Left ventricle myocardium inferior (tissue), 1 donor: ENCODE data around the gene IGF1. TPM values are rescaled to one million over a fixed set of nuclear protein-coding genes. Genes with fewer than 3 reads are reported as not detected.

Experiments
- DNase-seq: peaks from one replicate; pipeline ENCODE4 v3.0.0-alpha.2; 2020
- H3K27ac ChIP-seq: fragments of 200-600 bp; replicated peaks from 2 replicates; pipeline ENCODE4 v1.8.0; 2021
- H3K27me3 ChIP-seq: fragments of 200-600 bp; 2 replicates; pipeline ENCODE4 v1.8.0; 2021; ENCODE audit warnings: low read depth
- H3K36me3 ChIP-seq: fragments of 200-600 bp; 2 replicates; pipeline ENCODE4 v1.8.0; 2021
- H3K4me1 ChIP-seq: fragments of 200-600 bp; 2 replicates; pipeline ENCODE4 v1.8.0; 2021
- H3K4me3 ChIP-seq: fragments of 200-600 bp; 2 replicates; pipeline ENCODE4 v1.8.0; 2021; ENCODE audit warnings: mild to moderate bottlenecking, moderate library complexity
- H3K9me3 ChIP-seq: fragments of 200-600 bp; replicated peaks from 2 replicates; pipeline ENCODE4 v1.8.0; 2021
- intact Hi-C: fragments of 100-400 bp; cut with micrococcal nuclease; formaldehyde crosslinking; loops from one replicate; pipeline ENCODE4 v1.11.0; 2022
- total RNA-seq: library from RNA; stranded (reverse); fragmentation: NEBNext Ultra II Directional; extraction: Animal tissue kit (Norgen Biotek cat#: 25700); gene quantifications from one replicate; pipeline ENCODE4 v1.2.1, GENCODE V29; 2021
- TF ChIP-seq, protein P1 (sequence below): fragments of 200-600 bp; IDR thresholded peaks from 2 replicates; pipeline ENCODE4 v1.8.0; 2021; ENCODE audit warnings: antibody characterized with exemption, mild to moderate bottlenecking, borderline replicate concordance
- donor health status: DM: no; HTN: yes; CAD: no; lungs with severe emphysema.

IGF1 gene
- total RNA-seq, 1 donor from 2014 or later: 5.8 TPM

DNA sequence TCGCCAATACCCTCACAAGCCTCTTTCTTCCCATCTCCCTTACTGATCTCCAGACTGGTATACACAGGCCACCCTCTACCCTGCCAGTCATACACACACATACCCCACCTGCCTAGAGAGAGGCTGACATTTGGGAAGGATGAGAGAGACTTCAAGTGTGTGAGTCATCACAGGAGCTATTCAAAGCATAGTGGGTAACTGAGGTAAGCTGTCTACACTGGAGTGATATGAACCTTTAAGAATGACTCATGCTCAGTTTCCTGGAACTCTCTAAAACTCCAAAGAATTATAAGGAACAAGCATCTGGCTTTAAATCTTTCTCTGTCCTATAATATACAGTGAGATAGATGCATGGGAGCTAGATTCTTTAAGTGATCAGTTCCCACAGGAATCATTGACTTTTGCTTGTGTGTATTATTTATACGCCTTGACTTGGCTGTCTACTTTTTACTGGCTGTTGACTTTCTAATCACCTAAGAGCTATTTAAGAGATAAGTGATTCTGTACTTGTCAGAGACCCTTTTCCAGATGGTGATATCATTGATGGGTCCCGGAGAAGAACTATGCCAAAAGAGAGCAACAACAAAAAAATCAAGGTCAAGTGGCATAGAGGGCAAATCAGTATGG is 5.8 kb downstream of the IGF1 start:
- intact Hi-C loops: no loop called here
- no peaks in the 10 kb centered on the region for H3K9me3 ChIP-seq
- TF ChIP-seq, protein P1, sequence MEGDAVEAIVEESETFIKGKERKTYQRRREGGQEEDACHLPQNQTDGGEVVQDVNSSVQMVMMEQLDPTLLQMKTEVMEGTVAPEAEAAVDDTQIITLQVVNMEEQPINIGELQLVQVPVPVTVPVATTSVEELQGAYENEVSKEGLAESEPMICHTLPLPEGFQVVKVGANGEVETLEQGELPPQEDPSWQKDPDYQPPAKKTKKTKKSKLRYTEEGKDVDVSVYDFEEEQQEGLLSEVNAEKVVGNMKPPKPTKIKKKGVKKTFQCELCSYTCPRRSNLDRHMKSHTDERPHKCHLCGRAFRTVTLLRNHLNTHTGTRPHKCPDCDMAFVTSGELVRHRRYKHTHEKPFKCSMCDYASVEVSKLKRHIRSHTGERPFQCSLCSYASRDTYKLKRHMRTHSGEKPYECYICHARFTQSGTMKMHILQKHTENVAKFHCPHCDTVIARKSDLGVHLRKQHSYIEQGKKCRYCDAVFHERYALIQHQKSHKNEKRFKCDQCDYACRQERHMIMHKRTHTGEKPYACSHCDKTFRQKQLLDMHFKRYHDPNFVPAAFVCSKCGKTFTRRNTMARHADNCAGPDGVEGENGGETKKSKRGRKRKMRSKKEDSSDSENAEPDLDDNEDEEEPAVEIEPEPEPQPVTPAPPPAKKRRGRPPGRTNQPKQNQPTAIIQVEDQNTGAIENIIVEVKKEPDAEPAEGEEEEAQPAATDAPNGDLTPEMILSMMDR: no peak
- H3K27me3 ChIP-seq: no peaks in the 10 kb centered on the region
- no peaks in the 10 kb centered on the region for H3K36me3 ChIP-seq
- no peak for DNase-seq
- H3K27ac ChIP-seq: no peak overlapping the region
- H3K4me1 ChIP-seq: peaks cover 11% of the 10 kb centered on the region
- no peak overlapping the region for H3K4me3 ChIP-seq

DNA sequence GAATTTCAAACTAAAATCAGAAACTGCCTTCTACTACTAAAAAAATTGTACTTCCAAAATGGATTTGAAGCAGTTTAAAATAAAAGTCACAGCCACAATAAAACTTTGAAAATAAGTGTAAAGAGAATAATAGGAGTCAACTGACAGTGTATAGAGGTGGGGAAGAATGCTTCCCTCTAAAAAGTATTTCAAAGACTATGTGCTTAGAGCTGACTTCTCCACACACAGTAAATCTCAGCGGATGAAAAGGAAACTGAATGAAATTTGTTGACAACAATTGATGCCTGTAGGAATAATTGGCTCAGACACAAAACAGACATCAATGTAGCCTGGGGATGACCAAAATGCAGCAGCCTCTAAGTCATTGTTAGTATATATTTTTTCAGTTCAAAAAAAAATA is 7.9 kb downstream of the IGF1 start:
- no peaks in the 10 kb centered on the region for H3K27me3 ChIP-seq

DNA sequence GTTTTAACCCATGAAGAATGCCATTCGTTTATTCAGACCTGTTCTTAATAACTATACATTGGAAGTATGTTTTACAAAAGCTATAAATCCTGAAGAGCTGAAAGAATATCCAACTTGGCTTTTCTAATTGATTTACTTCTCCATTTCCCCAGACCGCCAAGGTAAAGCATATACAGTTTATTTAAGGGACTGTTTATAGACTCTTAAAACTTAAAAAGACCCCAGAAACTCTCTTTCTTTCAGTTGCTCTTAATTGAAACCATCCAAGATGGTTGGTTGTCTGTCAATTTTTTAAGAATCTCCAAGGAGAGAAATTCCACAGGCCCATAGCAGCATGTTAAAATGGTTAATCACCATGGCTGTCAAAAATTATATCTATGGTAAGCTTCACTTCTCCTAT is 8.8 kb downstream of the IGF1 start:
- intact Hi-C loops: no loop called here
- Histone ChIP-seq H3K27me3 (no peaks in the 10 kb centered on the region), H3K4me1 (peaks cover 5% of the 10 kb centered on the region), H3K9me3 (no peaks in the 10 kb centered on the region), H3K4me3 (no peak overlapping the region), H3K36me3 (no peaks in the 10 kb centered on the region), H3K27ac (no peak overlapping the region)
- DNase-seq: no peak
- TF ChIP-seq, protein P1: no peak

More for the DNA sequence above, 7.9 kb downstream of the IGF1 start:
- H3K36me3 ChIP-seq: no peaks in the 10 kb centered on the region
- peaks cover 5% of the 10 kb centered on the region for H3K4me1 ChIP-seq
- H3K4me3 ChIP-seq: no peak overlapping the region
- TF ChIP-seq, protein P1: no peak
- H3K27ac ChIP-seq: no peak overlapping the region
- intact Hi-C loops: no loop called here
- no peaks in the 10 kb centered on the region for H3K9me3 ChIP-seq
- DNase-seq: no peak

DNA sequence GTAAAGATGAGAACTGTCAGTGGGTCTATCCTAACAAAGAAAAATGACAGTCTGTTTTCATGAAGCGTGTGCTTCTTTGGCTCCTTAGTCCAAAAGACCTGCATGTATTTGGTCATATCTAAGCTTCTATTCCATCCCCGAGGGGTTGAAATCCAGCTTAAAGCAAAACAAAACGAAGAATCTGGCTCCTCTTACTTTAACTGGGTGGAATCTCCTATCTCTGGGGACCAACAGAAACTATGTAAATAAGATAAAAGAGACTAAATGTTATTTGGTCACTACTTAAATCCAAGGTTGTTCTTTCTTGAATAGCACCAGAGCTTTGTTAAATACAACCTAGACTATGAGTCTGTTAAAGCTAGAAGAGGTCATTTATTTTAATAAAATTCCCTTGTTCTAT is 9.4 kb downstream of the IGF1 start:
- TF ChIP-seq, protein P1: no peak
- no peaks in the 10 kb centered on the region for H3K36me3 ChIP-seq
- no peaks in the 10 kb centered on the region for H3K9me3 ChIP-seq
- H3K27ac ChIP-seq: no peak overlapping the region
- no peaks in the 10 kb centered on the region for H3K27me3 ChIP-seq
- peaks cover 5% of the 10 kb centered on the region for H3K4me1 ChIP-seq
- intact Hi-C loops: no loop called here
- H3K4me3 ChIP-seq: no peak overlapping the region
- no peak for DNase-seq

DNA sequence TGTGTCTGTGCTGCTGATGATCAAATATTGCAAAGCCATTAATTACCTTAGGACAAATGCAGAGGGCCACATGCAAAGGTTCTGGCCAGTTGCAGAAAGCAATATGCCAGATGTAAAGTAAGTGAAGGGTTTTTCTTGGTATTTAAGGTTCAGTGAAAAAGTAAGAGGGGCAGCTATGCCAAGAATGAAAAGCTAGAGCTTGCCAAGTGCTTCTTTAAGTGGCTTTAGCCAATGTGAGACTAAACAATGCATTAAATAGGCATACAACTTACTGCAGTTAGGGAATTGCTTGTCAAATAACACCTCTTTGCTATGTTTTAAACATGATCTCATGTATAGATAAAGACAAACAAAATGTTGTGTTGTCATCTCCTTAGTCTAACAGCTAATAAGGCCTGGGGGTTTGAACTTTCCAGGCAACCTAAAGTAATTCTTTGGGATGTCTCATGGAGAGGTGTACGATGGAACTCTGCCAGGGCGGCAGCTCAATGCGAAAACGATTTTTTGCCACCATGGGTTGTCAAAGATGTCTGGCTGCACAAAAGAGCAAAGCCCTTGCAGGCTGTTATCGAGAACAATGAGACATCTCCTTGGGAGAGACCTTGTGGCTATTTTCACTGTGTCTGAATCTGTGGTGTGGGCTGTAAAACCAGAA is 12.0 kb downstream of the IGF1 start:
- Histone ChIP-seq H3K36me3 (no peaks in the 10 kb centered on the region), H3K27me3 (no peaks in the 10 kb centered on the region), H3K27ac (no peak overlapping the region), H3K4me1 (peaks cover 5% of the 10 kb centered on the region), H3K9me3 (no peaks in the 10 kb centered on the region), H3K4me3 (no peak overlapping the region)
- TF ChIP-seq, protein P1: no peak
- DNase-seq: no peak
- intact Hi-C loops: no loop called here
